HepG2 (cell line): ENCODE data around the gene ANXA11. TPM values are rescaled to one million over a fixed set of nuclear protein-coding genes. Genes with fewer than 3 reads are reported as not detected.

Experiments used
- ATAC-seq: fragments of 200-7000 bp; cut with Tn5 transposase; 3 replicates; pipeline ENCODE4 v1.9.1; 2020; ENCODE audit warnings: mild to moderate bottlenecking, moderate library complexity
- BruUV-seq: library from RNA; stranded (reverse); fragments of 400-500 nt; replicated peaks from 2 replicates; lab custom pipeline; 2021; lab: Mats Ljungman, UMichigan
- CTCF ChIA-PET: fragments of 300-600 bp; formaldehyde crosslinking; extraction: SDS; loops from one replicate; lab custom pipeline; 2021; ENCODE audit warnings: low total read pairs, inconsistent platforms, low intra/inter-chr PET ratio; lab: Yijun Ruan, JAX
- POLR2A ChIA-PET: fragments of 350-600 bp; sonication (Branson Sonifier 250); formaldehyde crosslinking; loops from one replicate; lab custom pipeline; 2020; ENCODE audit warnings: antibody characterized with exemption, inconsistent platforms; lab: Yijun Ruan, JAX
- DNase-seq: peaks from one replicate; pipeline ENCODE4 v3.0.0-alpha.2; 2015; ENCODE audit warnings: low spot score
- FAIRE-seq: peaks from 3 replicates; lab custom pipeline; 2011; peaks lifted over from hg19 to GRCh38; lab: Jason Lieb, UNC
- H2AFZ ChIP-seq: one replicate; pipeline ENCODE4 v1.6.1; 2011; ENCODE audit warnings: low read length, inconsistent platforms
- H3K27ac ChIP-seq: fragments of 300-600 bp; 3 replicates; pipeline ENCODE4 v1.8.0; 2011; ENCODE audit warnings: mixed run types, mild to moderate bottlenecking, mixed read lengths, low read length, inconsistent platforms; ENCODE audit not compliant: insufficient read depth; ENCODE audit errors: extremely low read length
- H3K27me3 ChIP-seq, 2 experiments: fragments of 200-600 bp in 1 of 2; 2 replicates in 1 of 2; 3 replicates in 1 of 2; pipeline versions ENCODE4 v1.6.0 to v1.8.0; 2011; ENCODE audit warnings: low read length in 2 of 2, mild to moderate bottlenecking in 2 of 2, moderate library complexity in 2 of 2, inconsistent platforms in 1 of 2; ENCODE audit not compliant: insufficient read depth in 2 of 2, control insufficient read depth in 1 of 2
- H3K36me3 ChIP-seq, 2 experiments: fragments of 200-600 bp in 1 of 2; replicated peaks in 1 of 2; 2 replicates in 1 of 2; 3 replicates in 1 of 2; pipeline versions ENCODE4 v1.5.1 to v1.8.0; 2011; ENCODE audit warnings: low read length in 2 of 2, inconsistent platforms in 1 of 2; ENCODE audit not compliant: insufficient read depth in 2 of 2, control insufficient read depth in 1 of 2
- H3K4me1 ChIP-seq: 2 replicates; pipeline ENCODE4 v1.5.1; 2012; ENCODE audit warnings: low read length, inconsistent platforms; ENCODE audit not compliant: insufficient read depth
- H3K4me2 ChIP-seq: 2 replicates; pipeline ENCODE4 v1.6.0; 2011; ENCODE audit warnings: low read depth, low read length, inconsistent platforms
- H3K4me3 ChIP-seq, 3 experiments: fragments of 200-600 bp in 1 of 3; sonication (generic), shearing (Covaris generic) in 1 of 3; replicated peaks in 1 of 3; 2 replicates each; pipeline ENCODE4 v1.5.1; 2011 to 2016; ENCODE audit warnings: low read length in 3 of 3, inconsistent platforms in 2 of 3, low read depth in 2 of 3, mild to moderate bottlenecking in 2 of 3, control low read depth in 1 of 3, mixed read lengths in 1 of 3; ENCODE audit not compliant: insufficient read depth in 1 of 3
- H3K79me2 ChIP-seq: one replicate; pipeline ENCODE4 v1.6.1; 2011; ENCODE audit warnings: low read length, inconsistent platforms; ENCODE audit not compliant: insufficient read depth
- H3K9ac ChIP-seq: 2 replicates; pipeline ENCODE4 v1.6.0; 2011; ENCODE audit warnings: mild to moderate bottlenecking, low read depth, low read length, inconsistent platforms; ENCODE audit not compliant: insufficient read depth
- H3K9me3 ChIP-seq: 2 replicates; pipeline ENCODE4 v1.5.1; 2012; ENCODE audit warnings: mild to moderate bottlenecking, low read length
- H4K20me1 ChIP-seq: 2 replicates; pipeline ENCODE4 v1.6.0; 2011; ENCODE audit warnings: inconsistent platforms, mild to moderate bottlenecking, low read length, moderate library complexity; ENCODE audit not compliant: insufficient read depth
- ARID2 ChIP-seq: sonication (generic); formaldehyde crosslinking; IDR thresholded peaks from 2 replicates; pipeline ENCODE4 v1.8.1; 2022; ENCODE audit warnings: mild to moderate bottlenecking, missing genetic modification reagents, borderline replicate concordance
- BCL6 ChIP-seq: IDR thresholded peaks from 2 replicates; pipeline ENCODE4 v1.6.1; 2016; ENCODE audit warnings: missing genetic modification reagents, missing compliant biosample characterization
- ISL2 ChIP-seq: sonication (generic); formaldehyde crosslinking; IDR thresholded peaks from 2 replicates; pipeline ENCODE4 v1.5.0; 2020; ENCODE audit warnings: missing genetic modification reagents
- MED1 ChIP-seq: sonication (generic); formaldehyde crosslinking; IDR thresholded peaks from 2 replicates; pipeline ENCODE4 v1.4.0; 2020; ENCODE audit warnings: missing genetic modification reagents
- NR2F2 ChIP-seq: IDR thresholded peaks from 2 replicates; pipeline ENCODE4 v1.6.1; 2012; ENCODE audit warnings: low read depth, inconsistent platforms, borderline replicate concordance
- RFXAP ChIP-seq: sonication (generic); formaldehyde crosslinking; IDR thresholded peaks from 2 replicates; pipeline ENCODE4 v1.4.0; 2020; ENCODE audit warnings: missing genetic modification reagents, borderline replicate concordance
- SATB2 ChIP-seq: sonication (generic); formaldehyde crosslinking; IDR thresholded peaks from 2 replicates; pipeline ENCODE4 v1.5.0; 2020; ENCODE audit warnings: missing genetic modification reagents
- SIX4 ChIP-seq: sonication (generic); formaldehyde crosslinking; IDR thresholded peaks from 2 replicates; pipeline ENCODE4 v1.4.0; 2020; ENCODE audit warnings: missing genetic modification reagents
- TCF12 ChIP-seq, 2 experiments: fragments of 450-650 bp in 1 of 2; sonication (generic) in 1 of 2; formaldehyde crosslinking in 1 of 2; IDR thresholded peaks; 2 replicates each; pipeline versions ENCODE4 v1.6.1 to v1.8.0; 2017 to 2022; ENCODE audit warnings: antibody characterized with exemption in 1 of 2, mild to moderate bottlenecking in 1 of 2, missing genetic modification reagents in 1 of 2, moderate library complexity in 1 of 2
- TP53 ChIP-seq: sonication (generic); formaldehyde crosslinking; conservative IDR thresholded peaks from 2 replicates; pipeline ENCODE4 v1.4.0; 2020; ENCODE audit warnings: missing genetic modification reagents
- ZNF256 ChIP-seq: sonication (generic); formaldehyde crosslinking; conservative IDR thresholded peaks from 2 replicates; pipeline ENCODE4 v1.4.0; 2020; ENCODE audit warnings: missing genetic modification reagents
- ZNF367 ChIP-seq: sonication (generic); formaldehyde crosslinking; IDR thresholded peaks from 2 replicates; pipeline ENCODE4 v1.4.0; 2020; ENCODE audit warnings: missing genetic modification reagents, borderline replicate concordance
- ZNF891 ChIP-seq: sonication (generic); formaldehyde crosslinking; IDR thresholded peaks from 2 replicates; pipeline ENCODE4 v1.5.0; 2020; ENCODE audit warnings: mild to moderate bottlenecking, missing genetic modification reagents
- WGBS: methylation state at CpG from one replicate; pipeline ENCODE4 v1.1.6; 2017; ENCODE audit warnings: low lambda C conversion rate; 5-methylcytosine and 5-hydroxymethylcytosine counted together
- in situ Hi-C: cut with HindIII; loops from 2 replicates; pipeline ENCODE4 v1.10.0; 2017; ENCODE audit warnings: low pct_unique_long_range_greater_than_20kb; ENCODE audit not compliant: extremely low pct_ligation_motif_present
- intact Hi-C: fragments of 100-400 bp; cut with micrococcal nuclease; formaldehyde crosslinking; loops from one replicate; pipeline ENCODE4 v1.10.0; 2022; ENCODE audit not compliant: unreplicated experiment
- polyA plus RNA-seq, 8 experiments: library from polyadenylated mRNA; depleted of rRNA in 3 of 8; stranded (reverse) in 7 of 8; unstranded in 1 of 8; fragments of >200 nt; fragmentation: Illumina TruSeq in 4 of 8; extraction: Trizol in 4 of 8; gene quantifications; 2 replicates each; pipeline versions ENCODE4 v1.2.1 to v1.2.3, GENCODE V29; 2011 to 2016; ENCODE audit warnings: low read depth in 4 of 8, missing spikeins in 1 of 8, mixed read lengths in 1 of 8; ENCODE audit not compliant: insufficient read depth in 1 of 8
- total RNA-seq, 5 experiments: library from RNA; depleted of rRNA; stranded (reverse); fragments of >200 nt; fragmentation: Illumina TruSeq; extraction: Trizol; gene quantifications; 2 replicates each; pipeline ENCODE4 v1.2.3, GENCODE V29; 2016; ENCODE audit warnings: low read depth in 1 of 5
- TF ChIP-seq, protein P1 (sequence below): sonication (generic); formaldehyde crosslinking; IDR thresholded peaks from 2 replicates; pipeline ENCODE4 v1.4.0; 2020; ENCODE audit warnings: missing genetic modification reagents
- TF ChIP-seq, protein P2 (sequence below), 2 experiments: sonication (generic) in 1 of 2; formaldehyde crosslinking in 1 of 2; IDR thresholded peaks; 2 replicates each; pipeline versions ENCODE4 v1.5.1 to v1.6.1; 2011 to 2020; ENCODE audit warnings: borderline replicate concordance in 1 of 2, low read depth in 1 of 2, low read length in 1 of 2, mild to moderate bottlenecking in 1 of 2, missing genetic modification reagents in 1 of 2, moderate library complexity in 1 of 2
- TF ChIP-seq, protein P3 (sequence below): sonication (generic); formaldehyde crosslinking; conservative IDR thresholded peaks from 2 replicates; pipeline ENCODE4 v1.8.0; 2022; ENCODE audit warnings: low read depth, missing genetic modification reagents

The ANXA11 gene
- total and polyA plus RNA-seq, 2 of the 13 experiments (the other 11 are each of a cell fraction or from before 2014, with no cell fraction given): 30.6 to 51.5 TPM

GRCh38 chr10:80159166-80159873 lies 46.0 kb downstream of the ANXA11 start:
- no peak overlapping the region for H3K4me2 ChIP-seq
- no peaks in the 10 kb centered on the region for H3K79me2 ChIP-seq
- WGBS: 94% methylated on average over 8 of the region's 9 CpGs
- no peaks in the 10 kb centered on the region for H4K20me1 ChIP-seq
- FAIRE-seq: no peak
- TF ChIP-seq MED1 (CRISPR knock-in tag) (no peak), ISL2 (CRISPR knock-in tag) (no peak), SIX4 (CRISPR knock-in tag) (no peak), TCF12 (IDR thresholded peaks at IDR 0.05) (no peak), TCF12 (CRISPR knock-in tag; IDR thresholded peaks at IDR 0.05) (no peak), SATB2 (no peak), BCL6 (CRISPR knock-in tag) (no peak), ZNF367 (CRISPR knock-in tag) (no peak), ZNF256 (CRISPR knock-in tag) (no peak), RFXAP (no peak), ZNF891 (CRISPR knock-in tag) (no peak), ARID2 (CRISPR knock-in tag) (no peak), TP53 (no peak), NR2F2 (no peak)
- TF ChIP-seq, protein P1, sequence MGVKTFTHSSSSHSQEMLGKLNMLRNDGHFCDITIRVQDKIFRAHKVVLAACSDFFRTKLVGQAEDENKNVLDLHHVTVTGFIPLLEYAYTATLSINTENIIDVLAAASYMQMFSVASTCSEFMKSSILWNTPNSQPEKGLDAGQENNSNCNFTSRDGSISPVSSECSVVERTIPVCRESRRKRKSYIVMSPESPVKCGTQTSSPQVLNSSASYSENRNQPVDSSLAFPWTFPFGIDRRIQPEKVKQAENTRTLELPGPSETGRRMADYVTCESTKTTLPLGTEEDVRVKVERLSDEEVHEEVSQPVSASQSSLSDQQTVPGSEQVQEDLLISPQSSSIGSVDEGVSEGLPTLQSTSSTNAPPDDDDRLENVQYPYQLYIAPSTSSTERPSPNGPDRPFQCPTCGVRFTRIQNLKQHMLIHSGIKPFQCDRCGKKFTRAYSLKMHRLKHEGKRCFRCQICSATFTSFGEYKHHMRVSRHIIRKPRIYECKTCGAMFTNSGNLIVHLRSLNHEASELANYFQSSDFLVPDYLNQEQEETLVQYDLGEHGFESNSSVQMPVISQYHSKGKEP (CRISPR knock-in tag): no peak
- TF ChIP-seq, protein P2, sequence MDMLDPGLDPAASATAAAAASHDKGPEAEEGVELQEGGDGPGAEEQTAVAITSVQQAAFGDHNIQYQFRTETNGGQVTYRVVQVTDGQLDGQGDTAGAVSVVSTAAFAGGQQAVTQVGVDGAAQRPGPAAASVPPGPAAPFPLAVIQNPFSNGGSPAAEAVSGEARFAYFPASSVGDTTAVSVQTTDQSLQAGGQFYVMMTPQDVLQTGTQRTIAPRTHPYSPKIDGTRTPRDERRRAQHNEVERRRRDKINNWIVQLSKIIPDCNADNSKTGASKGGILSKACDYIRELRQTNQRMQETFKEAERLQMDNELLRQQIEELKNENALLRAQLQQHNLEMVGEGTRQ (IDR thresholded peaks at IDR 0.05; ENCODE audit: low read depth, low read length): no peak
- TF ChIP-seq, protein P2 (CRISPR knock-in tag; IDR thresholded peaks at IDR 0.05; ENCODE audit: borderline replicate concordance): no peak
- TF ChIP-seq, protein P3, sequence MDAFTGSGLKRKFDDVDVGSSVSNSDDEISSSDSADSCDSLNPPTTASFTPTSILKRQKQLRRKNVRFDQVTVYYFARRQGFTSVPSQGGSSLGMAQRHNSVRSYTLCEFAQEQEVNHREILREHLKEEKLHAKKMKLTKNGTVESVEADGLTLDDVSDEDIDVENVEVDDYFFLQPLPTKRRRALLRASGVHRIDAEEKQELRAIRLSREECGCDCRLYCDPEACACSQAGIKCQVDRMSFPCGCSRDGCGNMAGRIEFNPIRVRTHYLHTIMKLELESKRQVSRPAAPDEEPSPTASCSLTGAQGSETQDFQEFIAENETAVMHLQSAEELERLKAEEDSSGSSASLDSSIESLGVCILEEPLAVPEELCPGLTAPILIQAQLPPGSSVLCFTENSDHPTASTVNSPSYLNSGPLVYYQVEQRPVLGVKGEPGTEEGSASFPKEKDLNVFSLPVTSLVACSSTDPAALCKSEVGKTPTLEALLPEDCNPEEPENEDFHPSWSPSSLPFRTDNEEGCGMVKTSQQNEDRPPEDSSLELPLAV: no peak
- TF ChIP-seq, all 625 proteins: peak for 0
- Histone ChIP-seq H3K27ac (no peak overlapping the region), H3K9me3 (no peaks in the 10 kb centered on the region), H3K4me1 (no peaks in the 10 kb centered on the region), H3K36me3 (peaks cover 19 to 60% of the 10 kb centered on the region in 2 experiments; a peak in 4 of 5 replicates), H2AFZ (no peak overlapping the region), H3K4me3 (no peak overlapping the region), H3K9ac (no peak overlapping the region), H3K27me3 (no peaks in the 10 kb centered on the region)
- in situ Hi-C loops (no loop called here), intact Hi-C loops (no loop called here)
- no TSS peak for BruUV-seq
- CTCF ChIA-PET: no interaction called here
- DNase-seq (no peak), ATAC-seq (no peak)
- POLR2A ChIA-PET: no interaction called here
